SIG-M5 treated with dmso at 0.1 percent for 504 hours (cell line): ENCODE results near the gene SGMS2.
"Not testable (repeated sequence)": the region's sequence is repeated elsewhere in the genome, so short reads cannot be mapped to it uniquely, and the experiment has no call there.

ENCODE experiments used
- DNase-seq: peaks from one replicate; lab custom pipeline; 2025; ENCODE audit not compliant: unreplicated experiment; lab: John Stamatoyannopoulos, UW

SGMS2 gene

GRCh38 chr4:107906458-107907100 is 81.8 kb downstream of the SGMS2 start:
- DNase-seq: no peak

- DNase-seq: no peak
Measured at GRCh38 chr4:107908377-107908776, 83.6 kb downstream of the SGMS2 start.

- DNase-seq: peak; percentile 75
Measured at GRCh38 chr4:107913283-107913899, 88.7 kb downstream of the SGMS2 start.

GRCh38 chr4:107915220-107915619 is 90.5 kb downstream of the SGMS2 start:
- no peak for DNase-seq

GRCh38 chr4:107916623-107917022 is 91.9 kb downstream of the SGMS2 start:
- no peak for DNase-seq

- no peak for DNase-seq
Measured at GRCh38 chr4:107917500-107917899, 92.8 kb downstream of the SGMS2 start.

GRCh38 chr4:107922486-107923473 is 98.0 kb downstream of the SGMS2 start:
- DNase-seq: no peak

GRCh38 chr4:107925713-107926112 is 101.0 kb downstream of the SGMS2 start:
- DNase-seq: not testable (repeated sequence)

- DNase-seq: not testable (repeated sequence)
Measured at GRCh38 chr4:107926875-107927274, 102.1 kb downstream of the SGMS2 start.

- DNase-seq: peak; percentile 63
Measured at GRCh38 chr4:107930821-107931774, 106.4 kb downstream of the SGMS2 start, which contains the start of gene CYP2U1. TSS of gene CYP2U1 (plus strand) at chr4:107931549. CDS start at chr4:107931644, 95 bp downstream.

GRCh38 chr4:107931775-107932321 is 107.1 kb downstream of the SGMS2 start:
- no peak for DNase-seq

- DNase-seq: no peak
Measured at GRCh38 chr4:107935246-107935645, 110.5 kb downstream of the SGMS2 start.

GRCh38 chr4:107937040-107937439 is 112.3 kb downstream of the SGMS2 start:
- no peak for DNase-seq

- no peak for DNase-seq
Measured at GRCh38 chr4:107939307-107939706, 114.6 kb downstream of the SGMS2 start.

- DNase-seq: no peak
Measured at GRCh38 chr4:107945809-107946208, 121.1 kb downstream of the SGMS2 start.

- DNase-seq: no peak
Measured at GRCh38 chr4:107950746-107951540, 126.2 kb downstream of the SGMS2 start.

- no peak for DNase-seq
Measured at GRCh38 chr4:107951551-107951950, 126.8 kb downstream of the SGMS2 start.

- DNase-seq: no peak
Measured at GRCh38 chr4:107956011-107956410, 131.3 kb downstream of the SGMS2 start.
